Bronchial epithelial cell (primary cell): Measurements from ENCODE around the gene PCK1. TPM values are rescaled to one million over a fixed set of nuclear protein-coding genes. Genes with fewer than 3 reads are reported as not detected.

Experiments used
- DNase-seq: peaks from one replicate; pipeline ENCODE4 v3.0.0-alpha.2; 2010; ENCODE audit warnings: low read depth
- FAIRE-seq: peaks from 2 replicates; lab custom pipeline; 2011; peaks lifted over from hg19 to GRCh38; lab: Jason Lieb, UNC
- H3K27me3 ChIP-seq: 2 replicates; pipeline ENCODE4 v1.5.1; 2011; ENCODE audit warnings: low read length; ENCODE audit not compliant: control insufficient read depth, insufficient read depth
- H3K36me3 ChIP-seq: 2 replicates; pipeline ENCODE4 v1.5.1; 2011; ENCODE audit warnings: low read length; ENCODE audit not compliant: control insufficient read depth, insufficient read depth
- H3K4me3 ChIP-seq: 2 replicates; pipeline ENCODE4 v1.5.1; 2011; ENCODE audit warnings: mild to moderate bottlenecking, low read depth, low read length, control low read depth
- total RNA-seq: library from RNA; depleted of rRNA; stranded (reverse); fragments of >200 nt; gene quantifications from 2 replicates; pipeline ENCODE4 v1.2.1, GENCODE V29; 2014
- TF ChIP-seq, protein P1 (sequence below): IDR thresholded peaks from 2 replicates; pipeline ENCODE4 v1.5.1; 2011; ENCODE audit warnings: mild to moderate bottlenecking, moderate library complexity, low read length, control low read depth, inconsistent platforms; ENCODE audit not compliant: insufficient read depth, severe bottlenecking

PCK1 gene
- total RNA-seq, 1 donor from 2014 or later = not detected

DNA sequence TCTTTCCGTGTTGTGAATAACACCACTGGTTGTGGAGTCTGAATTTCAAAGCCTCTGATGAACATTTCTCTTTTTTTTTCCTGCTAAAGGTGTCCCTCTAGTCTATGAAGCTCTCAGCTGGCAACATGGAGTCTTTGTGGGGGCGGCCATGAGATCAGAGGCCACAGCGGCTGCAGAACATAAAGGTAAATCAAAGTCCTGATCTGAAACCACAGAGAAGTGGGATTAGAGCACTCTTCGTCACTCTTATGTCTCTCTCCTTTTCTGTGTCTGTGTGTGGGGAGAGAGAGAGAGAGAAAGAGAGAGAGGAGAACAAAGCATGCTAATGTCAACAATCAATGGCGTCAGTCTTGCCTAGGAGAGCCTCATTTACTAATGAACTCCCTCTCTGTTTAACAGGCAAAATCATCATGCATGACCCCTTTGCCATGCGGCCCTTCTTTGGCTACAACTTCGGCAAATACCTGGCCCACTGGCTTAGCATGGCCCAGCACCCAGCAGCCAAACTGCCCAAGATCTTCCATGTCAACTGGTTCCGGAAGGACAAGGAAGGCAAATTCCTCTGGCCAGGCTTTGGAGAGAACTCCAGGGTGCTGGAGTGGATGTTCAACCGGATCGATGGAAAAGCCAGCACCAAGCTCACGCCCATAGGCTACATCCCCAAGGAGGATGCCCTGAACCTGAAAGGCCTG, 4.2 kb downstream of the PCK1 start:
- Histone ChIP-seq H3K4me3 (no peak overlapping the region), H3K36me3 (no peaks in the 10 kb centered on the region), H3K27me3 (peaks cover 7% of the 10 kb centered on the region)
- FAIRE-seq (no peak), DNase-seq (no peak)
- TF ChIP-seq, protein P1, sequence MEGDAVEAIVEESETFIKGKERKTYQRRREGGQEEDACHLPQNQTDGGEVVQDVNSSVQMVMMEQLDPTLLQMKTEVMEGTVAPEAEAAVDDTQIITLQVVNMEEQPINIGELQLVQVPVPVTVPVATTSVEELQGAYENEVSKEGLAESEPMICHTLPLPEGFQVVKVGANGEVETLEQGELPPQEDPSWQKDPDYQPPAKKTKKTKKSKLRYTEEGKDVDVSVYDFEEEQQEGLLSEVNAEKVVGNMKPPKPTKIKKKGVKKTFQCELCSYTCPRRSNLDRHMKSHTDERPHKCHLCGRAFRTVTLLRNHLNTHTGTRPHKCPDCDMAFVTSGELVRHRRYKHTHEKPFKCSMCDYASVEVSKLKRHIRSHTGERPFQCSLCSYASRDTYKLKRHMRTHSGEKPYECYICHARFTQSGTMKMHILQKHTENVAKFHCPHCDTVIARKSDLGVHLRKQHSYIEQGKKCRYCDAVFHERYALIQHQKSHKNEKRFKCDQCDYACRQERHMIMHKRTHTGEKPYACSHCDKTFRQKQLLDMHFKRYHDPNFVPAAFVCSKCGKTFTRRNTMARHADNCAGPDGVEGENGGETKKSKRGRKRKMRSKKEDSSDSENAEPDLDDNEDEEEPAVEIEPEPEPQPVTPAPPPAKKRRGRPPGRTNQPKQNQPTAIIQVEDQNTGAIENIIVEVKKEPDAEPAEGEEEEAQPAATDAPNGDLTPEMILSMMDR = no peak

DNA sequence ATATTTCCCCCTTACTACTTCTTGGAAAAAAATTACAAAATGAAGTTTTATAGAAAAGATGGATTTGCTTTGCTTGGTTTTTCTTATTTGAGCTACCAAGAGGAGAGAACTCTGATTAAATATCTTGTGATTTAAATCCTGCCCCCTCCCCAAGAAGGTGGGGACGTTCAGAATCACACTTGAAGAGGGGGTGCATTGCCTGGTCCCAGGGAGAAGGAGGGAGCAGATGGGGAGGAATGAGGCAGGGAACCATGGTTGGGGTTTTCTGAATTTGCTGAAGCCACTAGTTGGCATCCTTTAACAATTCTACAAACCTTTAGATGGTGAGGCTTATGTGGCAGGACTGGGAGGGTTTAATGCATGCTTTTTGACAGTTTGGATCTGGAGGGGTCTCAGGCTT, 5.5 kb downstream of the PCK1 start:
- TF ChIP-seq, protein P1 = no peak
- no peak overlapping the region for H3K4me3 ChIP-seq
- no peak for FAIRE-seq
- H3K27me3 ChIP-seq = peaks cover 7% of the 10 kb centered on the region
- no peak for DNase-seq
- H3K36me3 ChIP-seq = no peaks in the 10 kb centered on the region

DNA sequence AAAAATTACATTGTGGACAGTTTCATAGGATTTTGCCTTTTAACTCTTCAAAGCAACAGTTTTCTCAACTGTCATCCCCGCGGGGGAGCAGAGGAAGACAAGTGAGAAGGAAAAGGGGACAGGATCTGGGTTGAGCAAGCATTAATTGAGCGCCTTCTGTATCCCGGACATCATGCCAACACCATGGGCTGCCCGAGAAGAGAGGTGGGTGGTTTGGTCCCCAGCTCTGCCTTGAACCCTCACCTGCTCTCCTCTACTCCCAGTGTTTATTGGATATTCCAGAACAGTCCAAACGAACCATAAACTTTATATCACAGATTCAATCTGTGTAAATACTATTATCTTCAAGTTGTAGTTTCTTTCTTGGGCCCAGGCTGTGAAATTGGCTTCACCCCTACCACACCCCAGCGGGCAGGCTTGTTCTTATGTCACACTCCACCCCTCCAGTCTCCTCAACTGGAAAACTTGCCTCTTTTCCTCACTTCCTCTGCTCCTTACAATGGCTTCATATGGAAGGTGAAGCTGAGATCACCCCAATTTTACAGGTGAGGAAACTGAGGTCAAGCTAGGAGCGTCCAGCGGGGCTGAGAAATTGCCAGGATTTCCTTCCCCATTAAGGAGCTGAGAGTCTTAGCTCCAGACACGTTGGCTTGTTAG, 6.0 kb downstream of the PCK1 start:
- FAIRE-seq = no peak

DNA sequence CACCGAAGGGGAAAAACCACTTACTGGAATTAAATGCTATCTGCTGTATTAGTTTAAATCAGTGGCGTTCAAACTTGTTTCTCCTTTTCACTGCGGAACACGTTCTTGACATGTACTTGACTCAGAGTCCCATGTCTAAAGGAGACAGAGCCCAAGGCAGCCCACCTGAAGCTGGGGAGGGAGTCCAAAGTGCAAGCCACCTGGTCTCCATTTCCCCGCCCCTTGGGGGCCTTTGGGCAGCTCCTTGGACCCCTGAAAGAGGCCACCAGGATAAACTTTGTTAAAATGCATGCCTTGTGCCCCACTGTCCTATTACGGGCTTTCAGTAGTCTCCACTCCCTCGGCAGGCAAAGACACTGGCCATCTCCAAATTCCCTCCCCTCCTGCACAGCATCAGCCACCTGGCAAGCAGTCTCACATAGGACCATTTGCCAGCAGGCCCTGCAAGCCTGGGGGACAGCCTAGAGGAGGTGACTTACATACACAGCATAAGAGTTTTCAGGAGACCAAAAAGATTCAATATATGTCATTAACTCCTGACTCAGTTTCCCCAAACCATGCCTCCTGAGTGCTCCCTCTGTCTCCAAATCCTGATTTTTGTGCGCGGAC, 6.7 kb downstream of the PCK1 start:
- FAIRE-seq (no peak), DNase-seq (no peak)
- Histone ChIP-seq H3K27me3 (peaks cover 7% of the 10 kb centered on the region), H3K36me3 (no peaks in the 10 kb centered on the region), H3K4me3 (no peak overlapping the region)
- TF ChIP-seq, protein P1 = no peak

More for the DNA sequence above, 6.0 kb downstream of the PCK1 start:
- no peak for DNase-seq
- peaks cover 7% of the 10 kb centered on the region for H3K27me3 ChIP-seq
- no peaks in the 10 kb centered on the region for H3K36me3 ChIP-seq
- no peak overlapping the region for H3K4me3 ChIP-seq
- TF ChIP-seq, protein P1 = no peak

DNA sequence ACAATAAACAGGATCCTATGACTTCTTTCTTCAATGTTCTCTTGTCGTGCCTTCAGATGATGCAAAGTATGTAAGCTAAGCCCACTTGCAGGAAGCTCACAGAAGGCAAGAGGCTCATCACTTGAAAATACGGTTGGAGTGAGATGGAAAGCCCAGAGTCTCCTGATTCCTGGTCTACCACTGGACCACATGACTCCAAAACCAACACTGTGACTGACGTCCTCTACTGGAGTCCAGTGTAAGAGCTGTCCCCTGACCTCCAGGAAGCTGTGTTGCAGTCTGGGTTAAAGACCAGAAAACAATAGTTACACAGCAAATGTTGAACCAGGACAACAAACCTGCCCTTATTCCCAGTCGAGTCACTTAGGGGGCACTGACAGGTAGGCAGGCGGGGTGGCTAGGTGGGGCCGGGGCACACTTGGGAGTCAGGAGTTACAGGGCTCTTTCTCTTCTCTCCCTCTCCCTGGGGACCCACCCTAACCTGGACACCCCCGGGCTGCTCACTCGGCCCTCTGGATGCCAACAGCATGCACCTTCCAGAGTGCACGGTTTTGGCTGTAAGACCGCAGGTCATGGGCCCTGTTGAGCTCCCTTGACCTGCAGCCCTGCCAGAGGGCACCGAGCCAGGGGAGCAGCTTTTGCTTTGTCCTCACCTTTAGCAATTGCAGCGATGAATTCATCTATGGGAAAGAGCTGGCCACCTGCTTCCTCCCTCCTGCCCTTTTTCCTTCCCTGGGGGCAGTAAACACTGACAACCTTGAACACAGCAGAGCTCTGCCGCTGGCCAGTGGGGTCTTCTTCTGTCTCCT, 7.4 kb downstream of the PCK1 start:
- H3K4me3 ChIP-seq = no peak overlapping the region
- peaks cover 10% of the 10 kb centered on the region for H3K27me3 ChIP-seq
- no peak for FAIRE-seq
- H3K36me3 ChIP-seq = no peaks in the 10 kb centered on the region
- DNase-seq = no peak
- TF ChIP-seq, protein P1 = no peak
